ENCODE data around the gene ITGAL. TPM values are rescaled to one million over a fixed set of nuclear protein-coding genes. Genes with fewer than 3 reads are reported as not detected.

The ITGAL gene
- total RNA-seq, 1 donor from 2014 or later: 0.04 TPM

GRCh38 chr16:30444231-30445148, 28.1 kb upstream of the ITGAL start:
- Histone ChIP-seq H3K4me3 (ENCODE audit: low read depth, low read length) (peak overlapping the region; percentile 75), H3K36me3 (ENCODE audit: control insufficient read depth, insufficient read depth, low read length) (peaks cover 2% of the 10 kb centered on the region), H3K27me3 (ENCODE audit: control insufficient read depth, insufficient read depth, low read length) (no peaks in the 10 kb centered on the region)
- no peak for TF ChIP-seq CTCF (IDR thresholded peaks at IDR 0.05; ENCODE audit: insufficient read depth, low read length, poor library complexity, severe bottlenecking)
- no peak for DNase-seq (ENCODE audit: low read depth)

GRCh38 chr16:30445149-30445407, 27.5 kb upstream of the ITGAL start:
- Histone ChIP-seq H3K27me3 (ENCODE audit: control insufficient read depth, insufficient read depth, low read length) (no peaks in the 10 kb centered on the region), H3K36me3 (ENCODE audit: control insufficient read depth, insufficient read depth, low read length) (peaks cover 2% of the 10 kb centered on the region), H3K4me3 (ENCODE audit: low read depth, low read length) (peak overlapping the region; percentile 75)
- DNase-seq (ENCODE audit: low read depth): no peak
- TF ChIP-seq CTCF (IDR thresholded peaks at IDR 0.05; ENCODE audit: insufficient read depth, low read length, poor library complexity, severe bottlenecking): no peak

- peak; percentile 91 for DNase-seq (ENCODE audit: low read depth)
- H3K4me3 ChIP-seq (ENCODE audit: low read depth, low read length): peak within 1 kb of the TSS; percentile 75
- H3K36me3 ChIP-seq (ENCODE audit: control insufficient read depth, insufficient read depth, low read length): peaks cover 2% of the 10 kb centered on the region
- no peaks in the 10 kb centered on the region for H3K27me3 ChIP-seq (ENCODE audit: control insufficient read depth, insufficient read depth, low read length)
- peak; percentile 50 for TF ChIP-seq CTCF (IDR thresholded peaks at IDR 0.05; ENCODE audit: insufficient read depth, low read length, poor library complexity, severe bottlenecking)
Measured at GRCh38 chr16:30445408-30446202, 26.9 kb upstream of the ITGAL start, which contains the start of gene SEPHS2. TSS of gene SEPHS2 (minus strand) at chr16:30445874. CDS start at chr16:30445727, 147 bp downstream.

GRCh38 chr16:30446203-30446595, 26.3 kb upstream of the ITGAL start:
- Histone ChIP-seq H3K27me3 (ENCODE audit: control insufficient read depth, insufficient read depth, low read length) (no peaks in the 10 kb centered on the region), H3K4me3 (ENCODE audit: low read depth, low read length) (peak overlapping the region; percentile 18), H3K36me3 (ENCODE audit: control insufficient read depth, insufficient read depth, low read length) (peaks cover 2% of the 10 kb centered on the region)
- no peak for DNase-seq (ENCODE audit: low read depth)
- no peak for TF ChIP-seq CTCF (IDR thresholded peaks at IDR 0.05; ENCODE audit: insufficient read depth, low read length, poor library complexity, severe bottlenecking)

- no peak for DNase-seq (ENCODE audit: low read depth)
- Histone ChIP-seq H3K4me3 (ENCODE audit: low read depth, low read length) (no peak overlapping the region), H3K36me3 (ENCODE audit: control insufficient read depth, insufficient read depth, low read length) (peaks cover 2% of the 10 kb centered on the region), H3K27me3 (ENCODE audit: control insufficient read depth, insufficient read depth, low read length) (no peaks in the 10 kb centered on the region)
- no peak for TF ChIP-seq CTCF (IDR thresholded peaks at IDR 0.05; ENCODE audit: insufficient read depth, low read length, poor library complexity, severe bottlenecking)
Measured at GRCh38 chr16:30447512-30448226, 24.9 kb upstream of the ITGAL start.

Data from kidney epithelial cell (primary cell).